HL-60/S4 (cell line): ENCODE data around the gene KCNK5.

Source experiments
- in situ Hi-C: fragments of 300-500 bp; cut with MboI; formaldehyde crosslinking; loops from 2 replicates; pipeline ENCODE4 v1.14.3; 2022; ENCODE audit warnings: low sequenced_read_pairs

Gene KCNK5

DNA sequence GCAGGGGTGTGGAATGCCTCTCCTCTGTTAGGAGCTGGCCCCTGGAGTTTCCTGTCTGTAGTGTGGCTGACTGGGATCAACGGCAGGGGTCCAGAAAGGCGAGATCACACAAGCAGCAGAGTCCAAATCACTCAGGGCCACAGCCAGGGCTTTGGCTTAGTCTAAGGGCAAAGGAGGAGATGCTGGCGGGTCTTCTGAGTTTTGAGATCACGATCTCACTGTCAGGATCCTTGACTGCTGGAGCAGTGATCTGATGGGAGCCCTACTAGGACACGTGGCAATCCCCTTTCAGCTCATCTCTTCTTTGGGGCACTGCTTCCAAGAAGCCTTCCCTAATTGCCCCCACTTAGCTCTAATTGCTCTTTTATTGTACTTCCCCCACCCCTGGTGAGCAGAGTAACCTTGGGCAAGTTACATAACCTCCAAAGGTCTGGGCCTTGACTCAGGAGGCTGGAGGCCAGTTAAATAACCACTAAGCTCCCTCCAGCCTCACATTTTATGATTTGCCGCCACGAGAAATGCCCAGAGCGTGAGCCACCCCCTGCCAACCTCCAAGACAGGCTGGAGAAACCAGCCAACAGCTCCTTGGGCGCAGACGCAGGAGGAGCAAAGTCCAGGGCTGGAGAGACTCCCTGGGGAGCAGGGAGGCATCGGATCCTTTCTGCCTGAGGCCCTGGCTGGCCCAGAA is 12.0 kb downstream of the KCNK5 start:
- in situ Hi-C loops = no loop called here

DNA sequence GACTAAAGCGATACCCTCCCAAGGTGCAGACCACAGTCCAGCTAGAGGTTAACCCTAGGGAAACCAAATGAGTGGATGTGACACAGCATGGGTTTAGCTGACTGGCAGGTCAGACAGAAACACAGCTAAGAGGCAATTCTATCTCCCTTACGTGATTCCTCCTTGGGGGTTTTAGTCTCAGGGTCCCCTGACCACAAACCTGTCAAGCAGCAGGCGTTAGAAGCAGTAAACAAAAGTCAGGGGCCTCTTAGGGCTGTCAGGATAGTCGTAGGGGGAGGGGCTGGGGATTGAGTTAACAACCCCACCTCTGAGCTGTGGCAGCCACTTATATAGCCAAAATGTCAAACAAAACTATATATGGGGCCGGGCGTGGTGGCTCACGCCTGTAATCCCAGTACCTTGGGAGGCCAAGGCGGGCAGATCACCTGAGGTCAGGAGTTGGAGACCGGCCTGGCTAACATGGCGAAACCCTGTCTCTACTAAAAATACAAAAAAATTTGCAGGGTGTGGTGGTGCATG is 13.6 kb downstream of the KCNK5 start:
- in situ Hi-C loops = no loop called here

DNA sequence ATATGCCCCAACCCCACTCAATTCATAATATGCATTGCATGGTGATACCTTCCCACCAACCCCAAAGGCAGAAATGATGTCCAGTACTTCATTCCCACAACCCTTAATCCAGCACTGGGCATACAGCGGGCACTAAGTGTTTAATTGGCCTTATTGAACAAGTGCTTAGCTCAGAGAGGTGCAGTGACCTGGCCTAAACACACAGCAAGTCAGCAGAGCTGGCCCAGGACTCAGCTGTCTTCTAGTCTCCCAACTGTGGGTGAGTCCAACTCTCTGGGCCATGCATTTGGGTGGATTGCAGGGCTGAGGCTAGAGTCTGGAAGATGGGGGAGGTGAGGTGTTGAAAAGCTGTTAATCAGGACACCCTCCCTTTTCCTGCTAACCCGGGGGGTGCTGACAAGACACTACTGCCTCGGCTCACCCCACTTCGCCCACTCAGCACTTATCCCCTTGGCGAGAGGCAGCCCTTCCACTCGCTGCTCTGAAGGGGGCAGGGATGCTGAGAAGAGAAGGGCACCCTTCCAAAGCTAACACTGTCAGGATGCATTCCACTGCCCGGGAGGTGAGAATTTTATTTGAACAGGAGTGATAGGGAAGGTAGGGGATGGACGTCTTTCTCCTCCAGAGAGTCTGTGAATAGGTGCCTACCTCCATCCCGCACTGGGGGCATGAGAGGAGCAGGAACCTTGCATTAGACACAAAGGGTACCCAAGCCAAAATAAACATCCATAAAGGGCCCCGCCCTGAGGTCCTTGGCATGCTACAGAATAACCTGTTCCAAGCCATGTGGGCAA is 14.2 kb downstream of the KCNK5 start:
- in situ Hi-C loops = no loop called here

DNA sequence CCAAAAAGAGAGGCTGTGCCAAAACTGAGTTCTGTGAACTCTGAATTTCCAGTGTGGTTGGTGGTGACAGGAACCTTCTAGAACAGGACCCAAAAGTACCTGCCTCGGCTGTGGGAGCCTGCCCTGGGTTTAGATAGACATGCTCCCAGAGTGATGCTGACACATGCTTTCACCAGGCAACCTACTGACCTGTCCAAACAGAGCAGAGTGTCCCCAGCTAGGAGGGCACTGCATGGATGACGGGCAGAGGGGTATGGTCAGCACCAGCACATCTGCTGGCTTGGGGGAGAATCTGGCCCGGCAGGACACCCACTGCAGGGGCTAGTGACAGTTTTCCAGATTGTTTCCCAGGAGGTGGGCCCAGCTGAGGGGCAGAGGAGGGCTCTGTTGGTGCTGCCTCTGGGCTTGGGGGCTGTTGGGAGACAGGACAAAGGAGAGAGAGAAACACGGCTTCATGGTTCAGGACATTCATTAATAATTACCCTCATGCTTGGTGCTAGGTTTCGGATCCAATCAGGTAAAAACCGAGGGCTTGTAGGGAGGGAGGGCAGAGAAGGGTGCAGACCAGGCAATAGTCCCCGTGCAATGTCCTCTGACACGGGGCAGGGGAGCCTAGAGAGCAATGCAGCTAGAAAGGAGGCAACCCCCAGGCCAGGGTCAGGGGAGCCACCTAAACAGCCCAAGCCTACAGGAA is 15.0 kb downstream of the KCNK5 start:
- in situ Hi-C loops = no loop called here

DNA sequence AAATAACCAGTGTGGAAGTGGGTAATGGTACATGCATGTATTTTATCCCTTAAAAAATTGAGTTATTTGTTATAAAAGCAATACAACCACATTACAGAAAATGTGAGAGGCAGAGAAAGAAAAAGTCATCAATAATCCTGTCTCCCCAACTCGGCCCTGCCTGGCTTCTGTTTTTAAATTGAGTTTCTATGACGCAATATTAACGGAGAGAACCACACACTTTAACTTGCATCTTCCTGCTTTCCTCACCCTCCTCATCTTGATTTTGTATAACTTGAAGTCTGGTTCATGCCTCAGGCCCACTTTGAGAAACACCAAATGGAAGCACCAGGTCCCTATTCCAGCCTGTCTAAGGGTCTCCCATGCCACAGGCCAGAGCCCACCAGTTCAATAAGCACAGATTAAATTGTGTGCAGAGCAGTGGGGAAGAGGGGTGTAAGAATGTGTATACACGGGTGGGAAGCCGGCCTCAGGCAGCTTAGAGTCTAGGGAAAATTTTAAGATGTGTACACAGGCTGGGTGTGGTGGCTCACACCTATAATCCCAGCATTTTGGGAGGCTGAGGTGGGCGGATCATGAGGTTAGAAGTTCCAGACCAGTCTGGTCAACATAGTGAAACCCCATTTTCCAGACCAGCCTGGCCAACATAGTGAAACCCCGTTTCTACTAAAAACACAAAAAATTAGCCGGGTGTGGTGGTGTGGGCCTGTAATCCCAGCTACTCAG is 15.9 kb downstream of the KCNK5 start:
- in situ Hi-C loops = no loop called here

DNA sequence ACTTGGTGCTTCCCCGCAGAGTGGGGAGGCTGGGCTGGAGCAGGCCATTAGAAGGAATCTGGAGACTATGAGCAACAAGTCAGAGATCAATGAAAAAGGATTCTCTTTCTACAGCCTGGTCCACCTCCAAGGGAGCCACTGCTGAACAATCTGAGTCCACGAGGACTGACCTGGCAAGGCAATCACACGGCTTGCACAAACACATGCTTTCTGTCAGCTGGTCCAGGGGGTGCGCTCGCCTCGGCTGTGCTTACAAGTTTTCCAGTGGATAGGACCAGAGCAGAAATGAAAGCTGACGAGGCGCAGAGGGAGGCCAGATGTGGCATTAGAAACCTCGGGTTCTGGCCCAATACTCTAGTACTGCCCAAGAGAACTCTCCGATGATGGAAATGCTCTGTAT is 18.1 kb downstream of the KCNK5 start:
- in situ Hi-C loops = no loop called here

DNA sequence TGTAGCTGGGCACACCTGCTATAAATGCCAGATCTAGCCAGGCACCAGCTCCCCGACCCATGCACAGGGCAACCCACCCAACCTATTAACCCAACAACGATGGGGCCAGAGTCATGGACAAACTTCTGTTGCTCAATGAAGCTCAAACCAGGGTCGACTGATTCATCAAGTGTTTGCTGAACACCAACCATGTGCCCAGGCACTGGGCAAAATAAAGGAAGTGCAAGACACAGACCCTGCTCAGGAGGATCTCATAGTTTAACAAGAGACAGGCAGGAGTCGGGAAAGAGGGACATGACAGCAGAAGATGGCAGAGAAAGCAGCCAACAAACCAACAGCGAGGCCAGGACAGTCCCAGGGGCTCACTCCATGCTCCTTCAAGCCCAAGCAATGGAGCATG is 18.8 kb downstream of the KCNK5 start:
- in situ Hi-C loops = no loop called here

DNA sequence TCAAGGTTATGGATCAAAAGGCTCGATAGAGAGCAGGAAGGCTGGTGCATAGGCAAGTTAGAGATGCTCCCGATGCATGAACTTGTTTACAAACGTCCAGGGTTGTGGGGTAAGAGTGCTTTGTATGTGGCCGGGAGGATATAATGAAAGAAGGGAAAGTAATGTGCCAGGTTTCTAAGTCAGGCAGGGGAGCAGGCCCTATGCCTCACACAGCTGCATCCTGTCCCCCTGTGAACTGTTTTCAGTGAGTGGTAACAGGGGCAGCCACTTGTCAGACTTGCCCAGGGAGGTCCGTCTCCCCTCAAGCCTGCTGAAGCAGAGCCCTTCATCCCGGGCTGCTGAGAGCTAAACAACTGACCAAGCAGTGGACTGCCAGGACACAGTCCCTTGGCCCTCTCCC is 19.4 kb downstream of the KCNK5 start:
- in situ Hi-C loops = no loop called here

DNA sequence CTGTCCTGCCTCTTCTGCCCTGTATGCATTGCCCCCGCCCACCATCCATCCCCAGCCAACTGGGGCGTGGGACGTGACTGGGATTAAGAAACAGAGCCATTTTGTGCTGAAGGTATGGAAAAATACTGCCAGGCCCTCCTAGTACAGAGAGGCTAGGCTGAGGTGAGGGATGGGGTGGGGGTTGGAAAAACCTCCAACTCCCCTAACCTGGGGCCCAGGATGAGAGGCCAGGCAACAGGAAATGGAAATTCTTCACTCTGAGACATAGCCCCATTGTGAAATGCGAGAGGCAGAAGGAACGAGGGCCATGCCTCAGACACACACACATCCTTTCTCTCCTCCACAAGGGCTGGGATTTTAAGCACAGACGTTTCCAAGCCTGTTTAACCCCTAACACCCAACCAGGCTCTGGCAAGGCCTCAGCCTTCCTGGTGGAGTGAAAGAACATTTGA is 19.9 kb downstream of the KCNK5 start:
- in situ Hi-C loops = no loop called here

DNA sequence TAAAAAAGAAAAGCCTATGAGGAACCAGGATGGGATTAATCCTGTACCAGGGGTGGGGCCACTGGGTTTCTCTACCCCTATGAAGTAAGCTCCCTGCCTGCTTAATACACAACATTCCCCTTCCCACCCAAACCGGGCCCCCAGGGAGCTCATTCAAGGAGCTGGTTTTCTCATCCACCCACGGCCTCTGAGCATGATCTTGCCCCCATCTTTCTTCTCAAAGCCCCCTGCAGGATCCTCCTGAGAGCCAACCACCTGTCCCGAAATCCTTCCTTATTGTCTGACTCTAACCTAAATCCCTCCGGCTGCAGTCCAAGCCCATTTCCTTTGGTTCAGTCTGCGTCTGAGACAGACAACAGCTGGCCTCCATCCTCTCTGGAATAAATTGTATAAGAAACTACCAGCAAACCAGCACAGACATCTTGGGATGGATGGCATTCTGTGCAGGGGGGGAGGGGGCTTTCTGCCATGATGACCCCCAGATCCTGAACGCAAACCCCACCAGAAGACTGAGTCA is 21.0 kb downstream of the KCNK5 start:
- in situ Hi-C loops = no loop called here

DNA sequence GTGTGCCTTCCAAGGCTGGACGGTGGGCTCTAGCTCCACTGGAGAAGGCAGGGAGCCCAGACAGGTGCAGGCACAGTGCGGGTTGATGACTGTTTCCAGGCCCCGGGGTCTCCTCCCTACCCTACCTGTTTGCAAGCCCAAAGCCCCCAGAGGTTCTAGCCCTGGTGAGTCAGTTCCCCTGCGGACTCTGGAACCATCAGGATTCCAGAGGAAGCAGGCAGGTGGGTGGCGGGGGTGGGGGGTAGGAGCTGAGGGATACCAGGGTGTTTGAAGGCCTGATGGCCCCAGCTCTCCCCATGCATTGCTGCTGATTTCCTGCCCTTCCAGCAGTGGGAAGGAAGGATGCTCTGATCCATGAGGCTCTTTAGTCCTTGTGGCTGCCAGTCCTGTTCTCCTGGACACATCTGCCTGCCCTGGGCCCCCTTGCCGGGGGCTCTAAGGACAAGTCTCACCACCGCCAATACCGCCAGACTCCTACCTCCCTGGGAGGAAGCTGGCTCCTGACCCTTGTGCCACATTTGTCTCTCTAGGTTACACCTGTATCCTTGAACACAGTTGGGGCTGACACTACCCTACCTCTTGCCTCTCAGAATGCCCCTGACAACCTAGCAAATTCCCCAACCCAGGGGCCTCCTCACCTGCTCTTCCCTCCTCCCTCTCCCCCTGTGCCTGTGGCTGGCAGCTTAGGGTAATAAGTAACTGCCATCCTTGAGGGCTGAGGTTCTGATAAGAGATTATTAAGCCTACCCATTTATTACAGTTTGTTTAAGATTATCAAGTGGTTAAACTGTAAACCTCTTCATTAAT is 21.7 kb downstream of the KCNK5 start:
- in situ Hi-C loops = no loop called here

DNA sequence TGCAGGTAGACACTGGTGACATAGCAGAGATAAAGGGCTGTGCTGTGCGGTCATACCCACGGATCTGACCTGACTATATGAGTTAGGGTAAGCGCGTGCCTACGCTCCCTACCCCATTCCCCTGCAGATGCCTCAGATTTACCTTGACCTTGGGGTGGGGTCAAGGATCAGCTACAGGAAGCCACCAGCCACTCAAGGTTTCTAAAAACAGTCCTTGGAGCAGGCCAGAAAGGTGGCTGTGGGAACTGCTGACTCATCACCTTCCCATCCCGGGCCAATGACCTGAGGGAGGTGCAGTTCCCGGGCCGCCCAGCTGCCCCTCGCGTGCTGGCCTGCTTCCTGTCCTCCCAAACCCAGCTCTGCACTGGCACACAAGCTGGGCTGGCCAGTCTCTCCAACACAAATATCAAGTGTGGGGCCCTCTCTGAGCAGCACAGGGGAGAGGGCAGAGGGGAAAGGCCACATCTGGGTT is 23.0 kb downstream of the KCNK5 start:
- in situ Hi-C loops = no loop called here

DNA sequence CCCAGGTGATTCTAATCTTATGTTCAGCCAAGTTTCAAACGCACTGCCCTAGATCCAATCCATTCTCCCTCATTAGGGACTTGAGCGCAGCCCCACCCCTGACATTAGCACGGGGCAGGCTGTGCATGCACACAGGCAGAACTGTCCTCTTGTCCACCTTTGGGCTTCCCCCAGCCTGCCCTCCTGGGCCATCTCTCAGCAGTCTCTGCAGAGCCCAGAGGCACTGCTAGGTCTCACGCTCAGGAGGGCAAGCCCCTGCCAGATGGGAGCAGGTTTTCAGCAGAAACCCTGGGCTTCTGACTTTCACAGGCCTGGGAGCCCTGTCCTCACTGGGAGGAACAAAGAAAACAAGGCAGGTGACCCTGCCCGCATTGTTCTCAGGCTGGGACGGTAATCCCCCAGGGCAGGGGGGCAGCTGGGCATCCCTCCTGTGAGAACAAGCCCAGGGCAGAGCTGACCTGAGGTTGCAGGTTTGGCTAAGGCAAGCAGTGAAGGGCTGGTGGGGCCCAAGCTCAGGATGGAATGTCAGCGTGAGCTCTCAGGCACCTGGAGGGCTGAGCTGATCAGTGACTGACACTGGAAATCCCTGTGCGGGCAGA is 24.5 kb downstream of the KCNK5 start:
- in situ Hi-C loops = no loop called here

DNA sequence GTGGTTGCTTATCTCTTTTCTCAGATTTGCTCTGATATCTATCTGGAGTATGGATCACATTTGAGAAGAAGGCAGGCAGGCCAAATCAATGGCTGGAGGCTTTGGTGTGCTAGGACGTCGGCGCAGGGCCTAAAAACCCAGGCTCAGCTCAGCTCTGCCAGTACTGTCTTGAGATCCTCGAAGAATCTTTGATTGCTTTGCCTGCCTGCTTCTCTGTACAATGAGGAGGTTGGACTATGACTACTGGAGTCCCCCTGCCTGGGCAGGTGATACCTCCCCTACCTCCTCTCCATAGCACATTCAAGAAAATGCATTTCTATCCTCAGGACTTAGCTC is 25.1 kb downstream of the KCNK5 start:
- in situ Hi-C loops = no loop called here

DNA sequence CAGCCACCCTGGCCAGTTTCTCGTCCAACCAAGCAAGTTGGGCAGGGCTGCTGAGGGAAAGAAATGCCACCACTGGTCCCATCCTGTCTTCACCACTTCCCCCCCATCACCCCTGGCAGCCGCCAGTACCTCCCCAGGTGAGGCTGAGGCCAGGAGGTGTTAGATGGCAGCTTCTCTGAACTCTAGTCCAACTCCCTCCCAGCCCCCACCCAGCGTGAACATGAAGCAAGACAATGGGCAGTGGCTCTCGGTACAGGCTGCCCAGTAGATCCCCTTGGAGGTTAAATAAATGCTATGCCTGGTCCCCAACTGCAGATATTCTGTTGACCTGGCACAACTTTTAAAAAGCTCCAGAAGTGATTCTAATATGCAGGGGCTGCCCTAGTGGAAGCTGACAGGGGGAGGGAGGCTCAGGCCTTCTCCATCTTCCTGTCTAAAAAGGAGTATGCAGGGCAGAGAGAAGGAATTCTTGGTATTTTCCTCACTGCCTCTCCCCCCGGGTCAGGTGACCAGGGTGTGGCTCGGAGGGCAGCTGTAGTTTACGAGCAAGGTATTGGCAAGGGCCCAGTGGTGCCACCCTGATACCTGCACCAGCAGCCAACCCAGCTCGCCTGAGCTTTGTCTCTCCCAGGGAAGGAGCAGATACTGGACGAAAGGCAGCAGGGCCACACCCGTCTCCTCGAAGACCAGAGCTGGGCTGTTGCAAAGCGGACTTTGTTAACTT is 25.7 kb downstream of the KCNK5 start:
- in situ Hi-C loops = no loop called here

DNA sequence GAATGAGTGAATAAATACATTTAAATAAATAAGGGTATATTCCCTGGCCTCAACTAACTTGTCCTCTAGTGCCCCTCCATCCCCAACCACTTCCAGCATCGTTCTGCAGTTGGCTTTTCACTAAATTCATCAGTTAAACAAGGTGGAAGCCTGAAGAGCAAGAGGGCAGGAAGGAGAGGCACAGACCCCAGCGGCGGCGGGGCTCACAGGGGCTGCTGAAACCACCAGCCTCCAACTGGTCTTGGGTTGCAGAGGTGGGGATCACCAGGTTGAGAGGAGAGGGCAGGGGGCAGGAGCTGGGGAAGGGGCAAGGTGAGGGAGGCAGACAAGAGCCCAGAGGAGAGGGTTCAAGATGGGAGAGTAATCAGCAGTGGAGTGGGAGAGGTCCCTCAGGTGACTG is 27.1 kb downstream of the KCNK5 start:
- in situ Hi-C loops = no loop called here

DNA sequence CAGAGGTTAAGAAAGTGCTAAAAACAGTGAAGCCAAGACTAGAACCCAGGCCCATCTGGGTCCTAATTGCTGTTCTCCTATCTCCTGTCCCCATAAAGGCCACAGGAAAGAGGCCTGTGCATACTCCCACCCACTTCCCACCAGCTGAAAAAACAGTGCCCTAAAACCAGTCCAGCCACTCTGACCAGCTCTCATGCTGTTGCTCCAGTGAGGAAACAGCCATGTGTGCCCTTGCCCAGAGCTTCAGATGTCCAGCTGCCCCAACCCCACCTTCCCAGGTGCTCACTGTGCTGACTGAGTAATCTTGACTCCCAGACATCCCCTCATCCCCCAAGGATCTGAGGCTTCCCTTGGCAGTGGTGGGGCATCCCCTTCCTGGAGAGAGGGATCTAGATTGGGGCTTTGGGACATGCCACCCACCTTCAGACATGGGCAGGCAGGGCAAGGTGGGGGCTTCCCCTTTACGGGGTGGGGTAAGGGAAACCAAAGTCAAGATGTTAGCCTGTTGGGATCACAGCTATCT is 28.7 kb downstream of the KCNK5 start:
- in situ Hi-C loops = no loop called here

DNA sequence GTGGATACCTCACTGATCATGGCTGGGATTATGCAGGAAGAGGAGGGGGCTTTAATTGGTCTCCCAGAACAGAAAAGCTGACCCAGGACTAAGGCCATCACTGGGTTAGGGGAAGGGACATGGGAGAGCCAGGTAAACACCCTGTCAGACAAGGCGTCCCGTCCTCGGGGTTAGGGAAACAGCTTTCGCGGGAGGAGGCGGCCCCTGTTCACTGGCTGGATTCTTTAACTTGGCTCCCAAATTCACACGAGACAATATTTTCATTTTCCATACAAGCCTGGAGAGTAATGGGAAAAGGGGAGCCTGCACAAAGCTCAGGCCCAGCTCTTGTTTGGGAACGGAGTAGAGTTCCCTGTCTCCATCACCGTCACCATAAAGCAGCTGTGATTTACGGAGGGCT is 29.3 kb downstream of the KCNK5 start:
- in situ Hi-C loops = no loop called here
